HG02938 (cell line): Measurements from ENCODE around the gene DNMT3L.
A peak's percentile ranks its signal among the peaks of the same experiment; 100 is the strongest.
"Not testable (repeated sequence)": the region's sequence is repeated elsewhere in the genome, so short reads cannot be mapped to it uniquely, and the experiment has no call there.

Experiments
- ATAC-seq: cut with Tn5 transposase; IDR thresholded peaks from one replicate; pipeline ENCODE4 v1.9.1; 2021; ENCODE audit warnings: mild to moderate bottlenecking, moderate library complexity; ENCODE audit not compliant: unreplicated experiment

DNMT3L gene

DNA sequence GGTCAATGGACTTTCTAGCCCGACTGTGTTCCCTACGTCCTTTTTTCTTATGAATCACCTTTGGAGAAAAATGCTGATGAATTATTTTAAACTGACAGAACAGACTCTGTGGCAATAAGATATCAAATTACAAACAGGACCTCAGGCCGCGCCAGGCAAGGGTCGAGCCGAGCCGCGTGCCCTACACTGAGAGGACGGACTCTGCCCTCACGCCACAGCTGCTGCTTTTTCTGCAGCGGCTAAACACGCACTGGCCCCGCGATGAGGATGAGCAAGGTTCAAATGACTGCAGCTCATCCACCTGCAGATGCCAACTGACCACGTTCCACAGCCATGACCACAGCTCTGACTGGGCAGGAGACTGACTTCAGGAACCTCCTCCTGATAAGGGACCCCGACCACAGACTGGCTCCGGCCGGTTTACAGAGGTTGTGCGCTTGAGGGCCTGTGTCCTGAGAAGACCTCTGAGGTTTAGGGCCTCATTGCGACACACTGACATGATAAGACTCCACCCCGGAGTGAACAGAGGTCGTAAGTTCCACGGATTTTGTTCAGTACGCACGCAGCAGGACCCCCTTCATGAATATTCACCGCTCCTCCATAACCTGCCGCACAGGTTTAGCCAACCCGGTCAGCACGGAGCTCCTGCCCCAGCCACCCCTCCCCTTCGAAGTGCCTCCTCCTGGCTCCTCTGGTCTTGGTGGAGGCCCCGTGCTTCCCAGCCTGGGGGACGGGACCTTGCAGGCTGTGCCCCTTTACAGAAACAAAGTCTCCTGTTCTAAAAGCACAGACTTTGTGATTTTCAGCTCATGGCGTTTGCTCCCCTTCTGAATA, 12.3 kb downstream of the DNMT3L start:
- not testable (repeated sequence) for ATAC-seq

DNA sequence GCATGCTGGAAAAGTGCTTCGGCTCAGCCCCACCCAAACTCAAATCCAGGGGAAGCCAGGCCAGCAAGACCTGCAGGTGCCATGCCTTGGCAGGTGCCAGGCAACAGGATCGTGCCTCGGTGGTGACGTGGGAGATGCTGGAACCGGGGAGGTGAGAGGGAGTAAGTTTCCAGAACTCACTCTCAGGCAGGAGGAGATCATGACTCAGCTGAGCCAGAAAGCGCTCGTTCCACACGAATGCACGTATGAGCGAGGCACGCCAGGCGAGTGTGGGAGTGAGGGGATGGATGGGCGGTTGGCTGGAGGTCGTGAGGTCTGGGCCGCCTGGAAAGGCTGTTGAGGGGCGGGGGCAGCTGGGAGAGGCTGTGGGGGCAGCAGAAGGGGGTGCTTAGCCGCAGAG, 13.8 kb downstream of the DNMT3L start:
- ATAC-seq = not testable (repeated sequence)

DNA sequence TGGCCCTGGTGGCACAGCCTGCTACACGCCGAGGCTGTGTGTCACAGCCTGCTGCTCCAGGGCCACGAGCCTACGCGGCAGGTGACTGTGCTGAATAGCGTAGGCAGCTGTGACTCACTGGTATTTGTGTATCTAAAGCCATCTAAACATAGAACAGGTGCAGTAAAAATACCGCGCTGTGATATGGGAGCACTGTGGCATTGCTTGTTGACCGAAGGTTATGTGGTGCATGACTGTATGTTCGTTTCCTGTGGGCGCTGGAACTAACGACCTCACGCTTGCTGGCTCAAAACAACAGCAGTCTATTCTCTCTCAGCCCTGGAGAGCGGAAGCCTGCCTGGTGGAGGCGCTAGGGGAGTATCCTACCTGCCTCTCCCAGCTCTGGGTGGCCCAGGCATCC, 17.7 kb downstream of the DNMT3L start:
- ATAC-seq = peak; percentile 48

DNA sequence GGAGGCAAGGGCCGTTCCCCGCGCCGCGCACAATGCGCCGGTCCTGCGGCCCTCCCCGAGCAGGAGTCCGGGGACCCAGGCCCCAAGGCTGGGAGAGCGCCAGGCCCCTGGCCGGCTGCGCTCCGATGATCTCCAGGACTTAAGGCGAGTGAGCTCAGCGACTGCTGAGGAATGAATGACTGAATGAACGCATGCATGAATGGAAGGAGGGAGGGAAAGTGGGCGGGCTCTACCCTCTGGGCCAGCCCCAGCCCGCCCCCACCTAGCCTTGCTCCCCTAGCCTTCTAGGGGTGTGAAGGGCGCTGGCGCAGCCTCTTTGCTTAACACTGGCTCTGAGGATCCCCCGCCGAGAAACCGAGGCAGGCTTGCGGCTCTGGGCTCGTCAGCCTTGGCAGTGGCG, 20.4 kb downstream of the DNMT3L start:
- ATAC-seq = peak; percentile 34

DNA sequence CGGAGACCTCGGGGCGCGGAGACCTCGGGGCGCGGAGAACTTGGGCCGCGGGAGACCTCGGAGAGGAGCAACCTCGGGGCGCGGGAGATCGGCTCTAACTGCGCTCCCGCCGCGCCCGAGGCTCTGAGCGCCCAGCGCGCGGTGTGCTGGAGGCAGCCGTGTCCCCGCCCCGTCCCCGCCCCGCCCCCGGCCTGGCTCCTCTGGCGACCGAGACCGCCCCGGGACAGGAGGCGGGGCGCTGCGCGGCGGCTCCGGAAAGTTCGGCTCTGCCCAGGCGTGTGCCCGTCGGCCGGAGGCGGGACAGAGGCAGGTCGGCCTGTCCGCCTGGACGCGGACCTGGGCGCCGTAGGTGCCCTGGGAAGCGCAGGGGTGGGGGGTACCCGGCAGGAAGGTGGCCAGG, 20.9 kb downstream of the DNMT3L start, which contains the start of gene ICOSLG:
ICOSLG (minus strand) TSS at position 102 of the 400 bp plus-strand sequence. CDS start 126 bp downstream, outside the sequence.
- ATAC-seq = peak; percentile 43

GRCh38 chr21:44240353-44240752, 21.3 kb downstream of the DNMT3L start:
- not testable (repeated sequence) for ATAC-seq

GRCh38 chr21:44229561-44229960, 32.1 kb downstream of the DNMT3L start:
- ATAC-seq = not testable (repeated sequence)

DNA sequence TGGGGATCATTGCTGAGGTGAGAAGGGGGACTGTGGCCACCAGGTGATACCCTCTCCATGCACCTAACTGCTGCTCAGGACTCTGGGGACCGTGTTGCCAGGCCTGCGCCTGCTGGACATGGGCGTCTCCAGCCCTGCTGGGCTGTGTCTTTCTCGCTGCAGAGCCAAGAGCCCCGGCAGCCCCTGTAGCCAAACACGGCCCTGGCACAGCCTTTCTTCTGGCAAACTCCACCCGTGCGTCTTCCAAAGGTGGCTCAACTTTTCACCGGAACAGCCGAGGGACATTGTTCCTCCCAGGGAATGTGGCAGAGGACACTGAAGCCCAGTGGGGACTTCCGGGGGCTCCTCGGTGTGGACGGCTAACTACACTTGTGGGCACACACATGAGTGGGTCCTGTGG, 33.6 kb downstream of the DNMT3L start:
- not testable (repeated sequence) for ATAC-seq

DNA sequence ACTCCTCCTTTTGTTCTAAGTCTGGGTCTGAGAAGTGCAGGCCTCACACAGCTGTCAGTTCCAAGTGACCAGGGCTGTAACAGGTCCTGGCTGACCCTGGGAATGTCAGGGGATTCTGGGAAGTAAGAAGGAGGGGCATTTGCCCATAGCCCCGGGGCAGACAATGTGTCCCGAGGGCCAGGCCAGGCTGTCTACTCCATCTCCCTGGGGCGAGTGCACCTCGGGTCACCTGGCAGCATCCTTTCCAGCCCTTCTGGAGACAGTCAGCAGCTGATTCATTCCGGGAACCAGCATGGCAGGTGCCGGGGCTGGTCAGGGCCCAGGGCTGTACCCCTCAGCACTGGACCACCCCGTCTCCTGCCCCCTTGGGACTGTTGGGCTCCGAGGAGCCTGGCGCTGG, 34.1 kb downstream of the DNMT3L start:
- not testable (repeated sequence) for ATAC-seq

GRCh38 chr21:44225605-44226004, 36.1 kb downstream of the DNMT3L start:
- ATAC-seq = not testable (repeated sequence)

GRCh38 chr21:44223334-44223733, 38.4 kb downstream of the DNMT3L start:
- not testable (repeated sequence) for ATAC-seq

GRCh38 chr21:44220674-44221073, 41.0 kb downstream of the DNMT3L start:
- ATAC-seq = not testable (repeated sequence)

GRCh38 chr21:44218461-44218860, 43.2 kb downstream of the DNMT3L start:
- not testable (repeated sequence) for ATAC-seq

- ATAC-seq = not testable (repeated sequence)
Measured at GRCh38 chr21:44211978-44212377, 49.7 kb downstream of the DNMT3L start.

GRCh38 chr21:44211574-44211973, 50.1 kb downstream of the DNMT3L start:
- ATAC-seq = not testable (repeated sequence)

DNA sequence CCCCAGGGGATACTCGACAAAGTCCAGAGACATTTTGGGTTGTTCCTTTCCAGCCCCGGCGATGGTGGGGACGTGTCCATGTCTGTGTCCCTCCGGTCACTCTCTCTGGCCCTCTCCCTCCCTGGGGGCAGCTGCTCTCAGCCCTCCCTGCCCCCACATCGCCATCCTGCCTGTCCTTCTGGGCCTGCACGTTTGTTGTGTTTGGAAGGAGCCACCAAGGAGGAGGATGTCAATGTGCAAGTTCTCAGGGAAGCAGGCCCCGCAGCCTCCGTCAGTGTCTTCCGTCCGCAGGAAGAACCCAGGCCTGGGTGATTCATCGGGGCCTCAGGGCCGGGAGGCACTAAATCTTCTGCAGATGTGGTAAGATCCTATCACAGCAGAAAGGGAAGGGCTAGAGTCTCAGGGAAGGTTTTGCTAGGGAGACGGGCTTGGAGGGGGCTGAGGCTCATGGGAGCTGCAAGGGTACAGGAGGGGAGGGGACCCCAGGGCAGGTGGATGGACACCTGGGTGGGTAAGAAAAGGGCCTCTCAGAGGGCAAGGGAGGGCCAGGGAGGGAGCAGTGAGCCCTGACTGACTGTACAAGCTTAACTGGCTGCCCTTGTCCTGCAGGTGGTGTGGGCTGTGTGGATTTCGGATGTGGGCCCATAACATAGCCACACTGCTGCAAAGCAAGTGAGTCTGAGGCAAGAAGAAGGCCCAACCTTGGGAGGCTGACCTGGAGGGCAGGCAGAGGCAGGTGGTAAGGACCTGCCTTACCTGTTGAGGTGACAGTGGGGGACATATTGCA, 53.6 kb downstream of the DNMT3L start:
- ATAC-seq = not testable (repeated sequence)

DNA sequence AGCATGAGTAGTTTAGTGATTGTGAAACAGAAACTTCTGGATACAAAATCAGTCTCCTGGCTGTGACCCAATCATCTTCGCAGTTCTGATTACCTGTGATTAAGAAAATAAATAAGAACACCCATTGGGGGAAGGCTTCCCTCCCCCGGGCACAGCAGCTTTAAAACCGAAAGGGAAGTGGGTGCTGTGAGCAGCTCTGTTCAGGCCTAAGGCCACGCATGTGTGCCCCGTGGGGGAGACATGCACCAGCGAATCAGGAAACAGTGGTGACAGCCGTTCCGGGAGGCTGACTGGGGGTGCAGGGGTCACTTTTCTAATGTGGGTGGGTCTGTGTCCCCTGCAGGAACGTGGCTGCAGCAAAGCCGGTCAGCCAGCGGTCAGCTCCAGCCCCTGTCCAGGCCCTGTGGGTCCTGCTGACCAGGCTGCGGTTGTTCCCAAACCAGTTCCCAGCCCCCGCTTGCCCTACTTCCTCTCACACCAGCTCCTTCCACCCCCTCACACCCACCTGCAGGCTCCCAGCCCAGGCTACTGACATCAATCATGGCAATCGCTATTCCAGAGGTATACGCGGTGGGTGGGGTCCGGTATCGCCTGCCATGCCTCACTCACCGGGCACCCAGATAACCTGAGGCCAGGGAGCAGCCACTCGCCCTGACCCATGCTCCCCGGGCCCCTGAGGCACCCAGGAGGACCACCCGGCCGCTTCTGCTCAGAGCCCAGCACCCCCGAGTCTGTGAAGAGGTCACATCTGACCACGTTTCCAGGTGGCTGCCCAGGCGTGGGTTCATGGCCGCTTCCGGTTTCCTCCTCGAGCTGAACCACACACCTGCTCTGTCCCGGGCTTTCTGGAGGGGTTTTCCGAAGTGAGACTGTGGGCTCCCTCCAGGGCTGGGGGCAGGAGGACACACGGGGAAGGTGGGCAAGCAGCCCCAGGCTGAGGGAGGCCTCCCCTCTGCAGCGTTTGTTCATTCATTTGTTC, 54.7 kb downstream of the DNMT3L start:
- not testable (repeated sequence) for ATAC-seq

DNA sequence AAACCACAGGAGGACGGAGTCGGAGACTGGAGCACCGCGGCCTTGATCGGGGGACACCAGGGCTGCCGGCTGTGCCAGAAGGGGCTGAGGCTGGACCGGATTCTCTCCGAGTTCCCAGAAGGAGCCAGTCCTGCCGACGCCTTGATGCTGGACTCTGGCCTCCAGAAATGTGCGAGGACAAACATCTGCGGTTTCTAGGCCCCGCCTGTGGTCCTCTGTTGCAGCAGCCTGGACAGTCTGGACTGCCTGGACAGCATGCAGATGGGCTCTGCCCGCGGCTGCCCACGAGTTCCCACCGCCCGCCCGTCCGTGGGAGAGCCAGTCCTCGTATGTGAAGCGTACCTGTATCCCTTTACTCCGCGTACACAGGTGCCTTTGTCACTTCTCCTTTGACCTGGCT, 55.5 kb downstream of the DNMT3L start:
- not testable (repeated sequence) for ATAC-seq

DNA sequence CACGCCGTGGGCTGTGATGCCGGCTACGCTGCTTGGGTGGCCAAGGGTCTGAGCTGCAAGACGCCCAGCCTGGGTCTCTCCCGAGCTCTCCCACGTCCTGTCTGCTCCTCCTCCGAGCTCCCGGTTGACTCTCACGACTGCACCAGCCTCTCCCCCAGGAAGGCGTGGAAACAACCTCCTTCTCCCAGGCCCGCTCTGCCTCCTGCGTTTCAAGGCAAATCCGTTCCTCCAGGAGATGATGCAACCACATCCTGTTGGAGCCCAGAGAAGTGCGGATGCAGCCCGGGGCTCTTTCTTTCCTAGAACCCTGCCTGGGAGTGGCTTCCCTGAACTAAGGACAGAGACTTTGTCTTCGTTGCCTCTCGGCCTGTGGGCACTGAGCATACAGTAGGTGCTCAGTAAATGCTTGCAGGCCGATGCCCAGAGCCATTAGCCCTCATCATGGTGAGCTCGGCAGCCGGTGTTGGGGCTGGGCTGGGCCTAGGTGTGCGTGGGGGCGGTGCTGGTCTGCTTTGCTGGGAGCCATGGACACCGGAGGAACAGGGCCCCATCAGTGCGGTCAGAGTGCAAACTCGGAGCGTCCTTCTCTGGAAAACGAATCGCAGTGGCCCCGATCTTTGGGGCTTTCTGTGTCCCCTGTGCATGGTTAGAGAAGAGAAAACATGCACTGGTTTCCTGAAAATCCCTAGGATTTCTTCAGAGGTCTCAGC, 59.0 kb downstream of the DNMT3L start:
- not testable (repeated sequence) for ATAC-seq

GRCh38 chr21:44199997-44200396, 61.7 kb downstream of the DNMT3L start:
- not testable (repeated sequence) for ATAC-seq
